ENCODE data around the gene PFN3. TPM values are rescaled to one million over a fixed set of nuclear protein-coding genes. Genes with fewer than 3 reads are reported as not detected.

The PFN3 gene
- total and polyA plus RNA-seq, 2 of the 13 experiments (the other 11 are each of a cell fraction or from before 2014, with no cell fraction given) = not detected

DNA sequence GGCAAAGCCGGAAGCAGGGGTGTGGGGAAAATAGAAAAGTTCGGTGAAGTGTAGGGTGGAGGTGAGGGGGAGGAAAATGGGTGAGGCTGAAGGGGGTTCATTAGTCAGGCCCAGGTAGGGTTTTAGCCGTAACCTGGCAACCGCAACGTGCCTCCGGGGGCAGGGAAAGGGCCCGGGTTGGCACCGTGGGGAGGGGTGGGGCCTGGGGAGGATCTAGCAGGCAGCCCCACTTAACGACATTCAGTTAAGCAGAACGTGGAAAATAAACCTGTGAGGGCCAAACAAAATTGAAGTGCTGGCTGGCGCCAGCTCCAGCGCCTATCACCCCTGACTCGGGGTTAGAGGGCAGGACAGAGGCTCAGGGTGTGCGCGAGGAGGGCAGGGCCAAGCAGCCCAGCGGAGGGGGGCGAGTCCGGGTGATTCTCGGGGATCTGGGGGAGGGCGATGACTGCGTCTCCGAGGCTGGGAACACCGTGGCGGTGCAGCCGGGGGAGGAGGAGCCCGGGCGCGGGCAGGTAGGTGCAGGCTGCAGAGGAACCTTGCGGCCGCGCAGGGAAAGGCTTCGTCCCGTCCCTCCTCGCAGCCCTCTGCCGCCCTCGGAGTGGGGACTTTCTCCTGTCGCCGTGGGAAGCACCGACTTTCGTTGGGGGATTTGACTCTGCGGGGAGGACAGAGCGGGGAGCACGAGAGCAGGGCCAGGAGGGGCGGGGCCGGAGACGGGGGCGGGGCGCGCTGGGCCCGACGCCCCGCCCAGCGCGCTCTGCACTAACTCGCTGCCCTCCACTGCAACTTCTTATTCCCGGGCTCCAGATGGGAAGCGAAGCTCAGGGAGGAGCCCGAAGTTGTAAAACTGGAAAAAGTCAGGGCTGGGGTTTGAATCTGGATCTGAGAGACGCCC lies 37.6 kb downstream of the PFN3 start (continued):
- TF ChIP-seq ZNF501 (CRISPR knock-in tag; IDR thresholded peaks at IDR 0.05) = no peak; the same call in 1 of the 2 replicates
- no peak for TF ChIP-seq ZNF138 (CRISPR knock-in tag; IDR thresholded peaks at IDR 0.05; ENCODE audit: low read depth)
- no peak for TF ChIP-seq USF2 (IDR thresholded peaks at IDR 0.05; ENCODE audit: low read depth, low read length)
- no peak for TF ChIP-seq USF2 (CRISPR knock-in tag; IDR thresholded peaks at IDR 0.05; ENCODE audit: borderline replicate concordance)
- no peak for TF ChIP-seq ARID5B (CRISPR knock-in tag; IDR thresholded peaks at IDR 0.05)
- TF ChIP-seq HOXA3 (CRISPR knock-in tag; IDR thresholded peaks at IDR 0.05) = peak; percentile 11; the same call in 1 of the 2 replicates
- TF ChIP-seq CCDC6 (CRISPR knock-in tag; IDR thresholded peaks at IDR 0.05) = no peak
- 0 out of 4 replicates have a peak, but pooled peaks have one; percentile 21 to 40 for TF ChIP-seq HMGXB4 (CRISPR knock-in tag; IDR thresholded peaks at IDR 0.05; ENCODE audit: borderline replicate concordance in 1 of 2, low read depth in 1 of 2)
- 0 out of 2 replicates have a peak, but pooled peaks have one; percentile 53 for TF ChIP-seq SMAD1 (CRISPR knock-in tag; IDR thresholded peaks at IDR 0.05; ENCODE audit: borderline replicate concordance, low read depth)
- no peak for TF ChIP-seq PRMT3 (CRISPR knock-in tag; IDR thresholded peaks at IDR 0.05; ENCODE audit: borderline replicate concordance, low read depth)
- TF ChIP-seq KLF15 (CRISPR knock-in tag; IDR thresholded peaks at IDR 0.05; ENCODE audit: borderline replicate concordance) = no peak
- 0 out of 2 replicates have a peak, but pooled peaks have one; percentile 15 for TF ChIP-seq ZNF574 (CRISPR knock-in tag; IDR thresholded peaks at IDR 0.05)
- TF ChIP-seq SPEN (CRISPR knock-in tag; IDR thresholded peaks at IDR 0.05; ENCODE audit: low read depth) = 0 out of 2 replicates have a peak, but pooled peaks have one; percentile 25
- TF ChIP-seq CERS6 (CRISPR knock-in tag; IDR thresholded peaks at IDR 0.05) = no peak

Data from HepG2 (cell line).